Activated gamma-delta T cell (primary cell): ENCODE results near the gene ABCA7.

Source experiments
- DNase-seq: peaks from one replicate; lab custom pipeline; 2025; lab: John Stamatoyannopoulos, UW

Gene ABCA7

GRCh38 chr19:1070931-1071791, 31.3 kb downstream of the ABCA7 start:
- DNase-seq: no peak

- DNase-seq: no peak
These were observed 32.6 kb downstream of the ABCA7 start for GRCh38 chr19:1072371-1073015.

DNA sequence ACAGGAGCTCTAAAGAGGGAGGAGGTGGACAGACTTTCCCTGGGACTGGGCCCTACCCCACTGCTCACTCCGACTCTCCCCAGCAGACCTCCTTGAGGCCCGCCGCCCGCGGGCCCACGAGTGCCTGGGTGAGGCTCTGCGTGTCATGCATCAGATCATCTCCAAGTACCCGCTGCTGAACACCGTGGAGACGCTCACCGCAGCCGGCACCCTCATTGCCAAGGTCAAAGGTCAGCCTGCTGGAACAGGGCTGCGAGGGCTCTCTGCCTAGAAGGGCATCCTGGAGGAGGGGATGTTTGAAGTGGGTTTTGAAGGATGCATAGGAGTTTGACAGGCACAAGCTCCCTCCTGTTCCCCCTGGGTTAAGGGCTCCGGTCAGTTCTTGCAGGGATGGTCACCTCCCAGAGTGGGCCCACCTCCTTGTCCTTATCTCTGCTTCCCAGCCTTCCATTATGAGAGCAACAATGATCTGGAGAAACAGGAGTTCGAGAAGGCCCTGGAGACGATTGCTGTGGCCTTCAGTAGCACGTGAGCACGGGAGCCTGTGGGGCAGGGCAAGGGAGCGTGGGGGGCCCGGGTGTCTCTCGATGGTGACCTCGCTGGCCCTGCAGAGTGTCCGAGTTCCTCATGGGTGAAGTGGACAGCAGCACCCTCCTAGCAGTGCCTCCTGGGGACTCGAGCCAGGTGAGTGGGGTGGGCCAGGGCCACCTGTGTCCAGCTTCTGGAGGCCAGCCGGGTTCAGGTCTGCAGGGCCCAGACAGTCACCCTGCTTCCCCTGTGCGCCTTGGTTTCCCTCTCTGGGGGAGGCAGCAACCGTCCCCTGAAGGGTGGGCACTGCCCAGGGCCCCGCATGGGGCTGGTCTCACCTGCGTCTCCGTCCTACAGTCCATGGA, 33.4 kb downstream of the ABCA7 start:
- DNase-seq: no peak

DNA sequence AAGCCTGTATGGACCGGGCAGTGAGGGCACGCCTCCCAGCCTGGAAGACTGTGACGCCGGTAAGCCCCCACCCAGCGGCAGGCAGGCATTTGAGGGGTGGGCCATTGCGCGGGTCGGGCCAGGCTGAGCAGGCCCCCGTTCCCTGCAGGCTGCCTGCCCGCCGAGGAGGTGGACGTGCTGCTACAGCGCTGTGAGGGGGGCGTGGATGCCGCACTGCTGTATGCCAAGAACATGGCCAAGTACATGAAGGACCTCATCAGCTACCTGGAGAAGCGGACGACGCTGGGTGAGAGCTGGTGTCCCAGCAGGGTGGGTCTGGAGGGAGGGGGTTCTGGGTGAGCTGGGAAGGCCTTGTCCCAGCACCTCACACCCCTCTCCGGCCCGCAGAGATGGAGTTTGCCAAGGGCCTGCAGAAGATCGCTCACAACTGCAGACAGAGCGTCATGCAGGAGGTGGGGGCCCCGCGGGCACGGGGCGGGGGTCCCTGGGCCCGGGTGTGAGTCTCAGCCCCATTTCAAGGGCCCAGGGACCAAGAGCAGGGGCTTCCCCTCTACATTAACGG, 34.1 kb downstream of the ABCA7 start:
- DNase-seq: no peak

DNA sequence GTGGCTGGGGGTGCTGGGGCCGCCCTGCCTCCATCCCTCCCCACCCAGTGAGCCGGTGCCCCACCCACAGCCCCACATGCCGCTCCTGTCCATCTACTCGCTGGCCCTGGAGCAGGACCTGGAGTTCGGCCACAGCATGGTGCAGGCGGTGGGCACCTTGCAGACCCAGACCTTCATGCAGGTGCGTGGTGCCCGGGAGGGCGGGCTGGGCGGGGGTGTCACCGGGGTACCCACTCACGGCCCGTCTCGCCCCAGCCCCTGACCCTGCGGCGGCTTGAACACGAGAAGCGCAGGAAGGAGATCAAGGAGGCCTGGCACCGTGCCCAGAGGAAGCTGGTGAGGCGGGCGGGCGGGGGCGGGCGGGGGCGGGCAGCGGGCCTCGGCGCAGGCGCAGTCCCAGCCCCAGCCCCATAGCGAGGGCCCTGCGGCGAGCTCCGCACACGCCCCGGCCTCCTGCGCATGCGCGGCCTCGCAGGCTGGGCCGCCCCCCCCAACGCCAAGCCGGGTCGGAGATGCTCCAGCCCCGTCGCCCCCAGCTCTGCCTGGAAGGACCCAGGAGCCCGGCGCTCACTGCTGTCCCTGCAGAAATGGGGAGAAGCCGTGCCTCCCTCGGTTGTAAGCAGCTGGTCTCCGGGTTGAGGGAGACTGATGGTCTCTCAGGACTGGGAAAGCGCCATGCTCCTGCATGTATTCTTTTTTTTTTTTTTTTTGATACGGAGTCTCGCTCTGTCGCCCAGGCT, 34.8 kb downstream of the ABCA7 start:
- DNase-seq: peak; percentile 78

GRCh38 chr19:1076046-1076386, 36.1 kb downstream of the ABCA7 start:
- no peak for DNase-seq

DNA sequence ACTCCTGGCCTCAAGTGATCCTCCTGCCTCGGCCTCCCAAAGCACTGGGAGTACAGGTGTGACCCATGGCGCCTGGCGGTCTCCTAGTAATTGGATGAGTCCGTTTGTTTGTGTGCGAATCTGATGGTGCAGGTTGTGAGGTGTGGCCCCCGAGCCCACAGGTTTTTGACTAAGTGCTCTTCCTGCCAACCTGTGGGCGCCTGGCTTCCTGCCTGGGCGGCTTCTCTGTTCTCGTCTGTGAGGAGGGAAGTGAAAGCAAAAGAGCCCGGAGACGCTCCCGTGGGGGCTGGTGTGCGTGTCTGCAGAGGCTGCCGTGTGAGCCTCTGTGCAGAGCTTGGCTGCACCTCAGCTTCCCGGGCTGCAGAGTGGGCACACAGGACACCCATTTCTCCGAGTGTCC, 37.0 kb downstream of the ABCA7 start:
- DNase-seq: peak; percentile 83

DNA sequence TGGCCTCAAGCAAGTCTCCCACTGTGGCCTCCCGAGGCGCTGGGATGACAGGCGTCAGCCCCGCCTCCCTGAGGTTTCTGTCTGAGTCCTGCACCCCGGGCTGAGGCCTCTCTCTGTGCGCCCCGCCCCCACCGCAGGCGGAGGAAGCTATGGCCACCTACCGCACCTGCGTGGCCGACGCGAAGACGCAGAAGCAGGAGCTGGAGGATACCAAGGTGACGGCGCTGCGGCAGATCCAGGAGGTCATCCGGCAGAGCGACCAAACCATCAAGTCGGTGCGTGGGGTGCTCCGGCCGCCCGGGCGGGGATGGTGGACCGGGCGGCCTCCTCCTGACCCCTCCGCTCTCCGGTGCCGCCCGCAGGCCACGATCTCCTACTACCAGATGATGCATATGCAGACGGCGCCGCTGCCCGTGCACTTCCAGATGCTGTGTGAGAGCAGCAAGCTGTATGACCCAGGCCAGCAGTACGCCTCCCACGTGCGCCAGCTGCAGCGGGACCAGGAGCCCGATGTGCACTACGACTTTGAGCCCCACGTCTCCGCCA, 39.7 kb downstream of the ABCA7 start:
- DNase-seq: no peak

- DNase-seq: no peak
These were observed 40.7 kb downstream of the ABCA7 start for GRCh38 chr19:1080360-1081161.

- DNase-seq: no peak
These were observed 41.6 kb downstream of the ABCA7 start for GRCh38 chr19:1081301-1082164.

GRCh38 chr19:1082165-1082927, 42.4 kb downstream of the ABCA7 start:
- no peak for DNase-seq

DNA sequence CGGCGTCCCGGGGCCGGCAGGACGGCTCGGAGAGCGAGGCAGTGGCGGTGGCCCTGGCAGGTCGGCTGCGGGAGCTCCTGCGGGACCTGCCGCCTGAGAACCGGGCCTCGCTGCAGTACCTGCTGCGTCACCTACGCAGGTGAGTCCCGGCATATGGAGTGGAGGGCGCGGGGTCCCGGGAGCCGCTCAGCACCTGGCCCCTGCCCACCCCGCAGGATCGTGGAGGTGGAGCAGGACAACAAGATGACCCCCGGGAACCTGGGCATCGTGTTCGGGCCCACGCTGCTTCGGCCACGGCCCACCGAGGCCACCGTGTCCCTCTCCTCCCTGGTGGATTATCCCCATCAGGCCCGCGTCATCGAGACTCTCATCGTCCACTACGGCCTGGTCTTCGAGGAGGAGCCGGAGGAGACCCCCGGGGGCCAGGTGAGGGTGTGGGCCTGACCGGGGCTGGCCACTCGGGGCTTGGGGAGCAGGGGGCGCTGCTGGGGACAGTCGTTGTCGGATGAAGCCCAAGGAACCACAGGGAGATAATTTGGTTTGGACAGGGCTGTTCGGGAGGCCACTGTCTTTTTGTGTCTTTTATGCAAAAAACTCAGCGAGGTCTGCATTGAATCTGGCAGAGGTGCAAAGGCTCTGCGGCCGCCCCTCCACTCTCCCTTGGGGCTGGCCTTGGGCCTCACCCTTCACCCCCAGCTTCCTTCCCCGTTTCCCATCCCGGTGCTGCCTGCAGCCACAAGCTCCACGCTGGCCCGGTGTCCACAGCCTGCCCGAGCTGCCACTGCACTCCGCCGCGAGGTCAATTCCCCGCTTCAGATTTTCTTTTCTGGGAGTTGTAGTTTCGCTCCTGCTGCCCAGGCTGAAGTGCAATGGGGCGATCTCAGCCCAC, 43.3 kb downstream of the ABCA7 start:
- no peak for DNase-seq

DNA sequence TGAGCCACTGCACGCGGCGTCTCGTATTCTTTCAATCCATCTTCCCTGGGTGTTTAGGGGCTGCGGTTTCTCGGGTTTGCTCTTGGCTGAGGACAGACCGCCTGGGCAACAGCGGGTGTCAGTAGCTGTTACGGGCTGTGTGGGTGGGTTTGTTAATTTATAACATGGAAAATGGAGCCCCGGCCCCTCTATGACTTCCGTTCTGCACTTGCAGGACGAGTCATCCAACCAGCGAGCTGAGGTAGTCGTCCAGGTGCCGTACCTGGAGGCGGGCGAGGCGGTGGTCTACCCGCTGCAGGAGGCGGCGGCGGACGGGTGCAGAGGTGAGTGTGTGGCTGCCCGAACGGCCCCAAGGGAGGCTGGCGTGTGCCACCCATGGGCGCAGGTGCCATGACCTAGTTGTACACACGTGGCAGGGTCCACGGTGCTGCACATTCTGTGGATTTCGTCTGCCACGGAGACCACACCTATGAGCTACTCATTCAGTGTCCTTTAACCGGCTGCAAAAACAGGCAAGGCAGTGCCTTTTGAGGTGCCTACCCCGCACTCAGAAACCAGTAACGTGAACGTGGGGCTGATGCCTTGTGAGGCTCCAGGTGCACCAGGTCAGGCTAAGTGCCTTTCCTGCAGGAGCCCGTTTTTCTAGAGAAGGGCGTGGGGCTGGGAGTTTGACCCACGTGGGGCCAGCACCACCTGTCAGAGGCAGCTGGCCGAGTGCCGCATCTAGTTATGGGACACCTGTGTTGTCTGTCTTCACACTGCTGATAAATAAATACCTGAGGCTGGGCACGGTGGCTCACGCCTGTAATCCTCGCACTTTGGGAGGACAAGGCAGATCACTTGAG, 44.3 kb downstream of the ABCA7 start:
- DNase-seq: no peak

GRCh38 chr19:1085053-1085658, 45.2 kb downstream of the ABCA7 start:
- DNase-seq: no peak

DNA sequence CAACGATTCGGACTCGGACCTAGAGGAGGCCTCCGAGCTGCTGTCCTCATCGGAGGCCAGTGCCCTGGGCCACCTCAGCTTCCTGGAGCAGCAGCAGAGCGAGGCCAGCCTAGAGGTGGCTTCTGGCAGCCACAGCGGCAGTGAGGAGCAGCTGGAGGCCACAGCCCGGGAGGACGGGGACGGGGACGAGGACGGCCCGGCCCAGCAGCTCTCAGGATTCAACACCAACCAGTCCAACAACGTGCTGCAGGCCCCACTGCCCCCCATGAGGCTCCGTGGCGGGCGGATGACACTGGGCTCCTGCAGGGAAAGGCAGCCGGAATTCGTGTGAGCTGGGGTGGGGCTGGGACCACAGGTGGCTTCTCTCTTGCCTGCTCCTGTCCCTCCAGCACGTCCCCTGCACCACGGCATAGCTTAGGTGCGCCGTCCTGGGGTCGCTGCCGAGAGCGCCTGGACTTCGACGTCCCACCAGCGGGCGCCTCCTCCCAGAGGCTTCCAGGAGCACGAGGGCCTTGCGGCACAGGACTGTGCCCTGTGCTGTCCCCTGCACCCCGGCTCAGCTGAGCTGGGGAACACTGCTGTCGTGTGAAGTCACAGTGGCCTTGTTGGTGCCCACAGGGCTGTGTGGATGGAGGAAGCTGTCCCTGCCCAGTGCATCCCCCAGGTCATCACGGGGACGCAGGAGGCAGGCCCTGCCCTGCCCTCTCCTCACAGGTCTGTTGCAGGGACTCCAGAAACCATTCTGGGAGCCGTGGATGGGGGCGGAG, 46.0 kb downstream of the ABCA7 start:
- no peak for DNase-seq
